NCI-H2029 treated with DMSO at 0.1 percent for 48 hours (cell line): ENCODE data around the gene CHD9NB.

Source experiments
- DNase-seq: peaks from one replicate; lab custom pipeline; 2025; lab: John Stamatoyannopoulos, UW

CHD9NB gene

DNA sequence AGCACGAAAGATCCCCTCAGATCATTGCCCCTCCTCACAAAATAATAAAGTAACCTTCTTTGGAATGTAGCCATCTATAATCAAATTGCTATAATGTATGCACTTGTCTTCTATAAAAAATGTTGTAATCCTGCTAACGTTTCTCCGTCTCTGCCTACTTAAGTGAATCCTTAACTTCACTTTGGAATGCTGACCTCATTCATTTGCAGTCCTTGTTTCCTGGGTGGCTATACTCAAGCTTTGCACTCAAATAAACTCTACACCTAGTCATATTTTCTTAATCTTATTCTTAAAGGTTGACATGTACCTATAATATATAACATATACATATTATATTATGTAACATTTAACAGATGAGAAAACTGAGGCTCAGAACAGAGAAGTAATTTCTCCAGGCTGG lies 22.7 kb downstream of the CHD9NB start:
- no peak for DNase-seq

- no peak for DNase-seq
Observed at GRCh38 chr16:53024045-53024444, 28.7 kb downstream of the CHD9NB start.

- DNase-seq = peak; percentile 2
Observed at GRCh38 chr16:53022374-53022773, 30.3 kb downstream of the CHD9NB start.

- DNase-seq = no peak
Observed at GRCh38 chr16:53018834-53019416, 33.8 kb downstream of the CHD9NB start.

DNA sequence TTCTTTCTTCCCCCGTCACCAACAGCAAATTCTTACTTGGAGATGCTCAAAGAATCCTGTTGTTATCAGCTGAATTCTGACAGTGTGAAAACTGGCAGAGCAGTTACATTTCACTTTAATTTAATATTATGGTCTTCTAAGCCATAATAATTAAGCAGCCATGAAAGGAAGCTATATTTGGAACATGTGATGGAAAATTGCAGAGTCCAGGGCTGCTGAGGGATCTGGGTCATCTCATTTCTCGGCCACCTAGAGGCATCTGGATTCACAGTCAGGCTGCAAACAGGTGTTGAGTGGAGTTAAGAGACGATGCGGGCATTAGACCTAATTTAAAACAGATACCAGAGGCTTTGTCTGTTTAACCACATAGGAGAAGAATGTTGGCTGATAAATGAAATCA lies 38.4 kb downstream of the CHD9NB start:
- no peak for DNase-seq

- DNase-seq = no peak
Observed at GRCh38 chr16:53007095-53007494, 45.6 kb downstream of the CHD9NB start.

DNA sequence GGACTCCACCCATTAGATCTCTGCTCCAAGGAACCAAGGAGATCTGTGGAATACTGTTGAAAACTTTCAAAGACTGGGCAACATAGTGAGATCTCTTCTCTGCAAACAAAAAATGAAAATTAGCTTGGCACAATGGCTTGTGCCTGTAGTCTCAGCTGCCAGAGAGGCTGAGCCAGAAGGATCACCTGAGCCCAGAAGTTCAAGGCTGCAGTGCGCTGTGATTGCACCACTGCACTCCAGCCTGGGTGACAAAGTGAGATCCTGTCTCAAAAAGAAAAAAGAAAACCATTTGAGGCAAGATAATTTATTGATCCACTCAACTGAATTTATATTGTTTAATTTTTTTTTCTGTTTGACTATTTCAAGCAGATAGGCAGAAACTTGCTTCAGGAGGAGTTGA lies 54.8 kb downstream of the CHD9NB start:
- no peak for DNase-seq

GRCh38 chr16:52994942-52995341 lies 57.8 kb downstream of the CHD9NB start:
- no peak for DNase-seq

- no peak for DNase-seq
Observed at GRCh38 chr16:52993179-52993578, 59.5 kb downstream of the CHD9NB start.

DNA sequence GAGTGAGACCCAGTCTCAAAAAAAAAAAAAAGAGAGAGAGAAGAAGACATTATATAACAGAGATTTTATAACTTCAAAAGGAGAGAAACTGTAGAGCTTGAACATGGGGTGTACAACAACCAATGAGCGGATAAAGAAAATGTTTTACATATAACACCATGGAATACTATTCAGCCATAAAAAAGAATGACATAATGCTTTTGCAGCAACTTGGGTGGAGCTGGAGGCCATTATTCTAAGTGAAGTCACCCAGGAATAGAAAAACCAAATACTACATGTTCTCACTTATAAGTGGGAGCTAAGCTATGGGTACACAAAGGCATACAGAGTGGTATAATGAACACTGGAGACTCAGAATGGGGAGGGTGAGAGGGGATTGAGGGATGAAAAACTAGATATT lies 61.1 kb downstream of the CHD9NB start:
- DNase-seq = no peak
